Measurements from ENCODE around the gene LRRC72. TPM values are rescaled to one million over a fixed set of nuclear protein-coding genes. Genes with fewer than 3 reads are reported as not detected.

LRRC72 gene
- total RNA-seq, 1 experiment from 2014 or later = not detected

DNA sequence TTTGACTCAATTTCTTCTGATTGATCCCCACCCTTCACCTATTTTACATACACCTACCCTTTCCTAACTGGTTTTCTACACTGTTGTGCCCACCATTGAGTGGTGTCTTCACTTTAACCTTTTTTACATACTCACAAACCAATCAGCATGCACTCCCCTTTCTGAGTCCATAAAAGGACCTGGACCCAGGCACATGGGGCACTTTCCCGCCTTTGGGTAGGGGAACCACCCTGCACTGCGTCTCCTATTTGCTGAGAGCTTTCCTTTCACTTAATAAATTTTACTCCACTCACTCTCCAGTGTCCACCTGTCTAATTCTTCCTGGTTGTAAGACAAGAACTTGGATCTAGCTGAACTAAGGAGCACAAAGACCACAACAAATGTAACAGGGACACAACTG, 85.1 kb downstream of the LRRC72 start:
- no peaks in the 10 kb centered on the region for H3K4me1 ChIP-seq (ENCODE audit: control insufficient read depth, insufficient read depth, low read length)
- ChIA-PET POLR2A (no interaction called here), CTCF (no interaction called here)
- TF ChIP-seq SIN3A (IDR thresholded peaks at IDR 0.05; ENCODE audit: borderline replicate concordance, insufficient read depth, low read depth, low read length) = no peak
- TF ChIP-seq, protein P1, sequence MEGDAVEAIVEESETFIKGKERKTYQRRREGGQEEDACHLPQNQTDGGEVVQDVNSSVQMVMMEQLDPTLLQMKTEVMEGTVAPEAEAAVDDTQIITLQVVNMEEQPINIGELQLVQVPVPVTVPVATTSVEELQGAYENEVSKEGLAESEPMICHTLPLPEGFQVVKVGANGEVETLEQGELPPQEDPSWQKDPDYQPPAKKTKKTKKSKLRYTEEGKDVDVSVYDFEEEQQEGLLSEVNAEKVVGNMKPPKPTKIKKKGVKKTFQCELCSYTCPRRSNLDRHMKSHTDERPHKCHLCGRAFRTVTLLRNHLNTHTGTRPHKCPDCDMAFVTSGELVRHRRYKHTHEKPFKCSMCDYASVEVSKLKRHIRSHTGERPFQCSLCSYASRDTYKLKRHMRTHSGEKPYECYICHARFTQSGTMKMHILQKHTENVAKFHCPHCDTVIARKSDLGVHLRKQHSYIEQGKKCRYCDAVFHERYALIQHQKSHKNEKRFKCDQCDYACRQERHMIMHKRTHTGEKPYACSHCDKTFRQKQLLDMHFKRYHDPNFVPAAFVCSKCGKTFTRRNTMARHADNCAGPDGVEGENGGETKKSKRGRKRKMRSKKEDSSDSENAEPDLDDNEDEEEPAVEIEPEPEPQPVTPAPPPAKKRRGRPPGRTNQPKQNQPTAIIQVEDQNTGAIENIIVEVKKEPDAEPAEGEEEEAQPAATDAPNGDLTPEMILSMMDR (IDR thresholded peaks at IDR 0.05) = no peak
- TF ChIP-seq POLR2AphosphoS5 (IDR thresholded peaks at IDR 0.05; ENCODE audit: low read depth, low read length) = no peak
- TF ChIP-seq, protein P2, sequence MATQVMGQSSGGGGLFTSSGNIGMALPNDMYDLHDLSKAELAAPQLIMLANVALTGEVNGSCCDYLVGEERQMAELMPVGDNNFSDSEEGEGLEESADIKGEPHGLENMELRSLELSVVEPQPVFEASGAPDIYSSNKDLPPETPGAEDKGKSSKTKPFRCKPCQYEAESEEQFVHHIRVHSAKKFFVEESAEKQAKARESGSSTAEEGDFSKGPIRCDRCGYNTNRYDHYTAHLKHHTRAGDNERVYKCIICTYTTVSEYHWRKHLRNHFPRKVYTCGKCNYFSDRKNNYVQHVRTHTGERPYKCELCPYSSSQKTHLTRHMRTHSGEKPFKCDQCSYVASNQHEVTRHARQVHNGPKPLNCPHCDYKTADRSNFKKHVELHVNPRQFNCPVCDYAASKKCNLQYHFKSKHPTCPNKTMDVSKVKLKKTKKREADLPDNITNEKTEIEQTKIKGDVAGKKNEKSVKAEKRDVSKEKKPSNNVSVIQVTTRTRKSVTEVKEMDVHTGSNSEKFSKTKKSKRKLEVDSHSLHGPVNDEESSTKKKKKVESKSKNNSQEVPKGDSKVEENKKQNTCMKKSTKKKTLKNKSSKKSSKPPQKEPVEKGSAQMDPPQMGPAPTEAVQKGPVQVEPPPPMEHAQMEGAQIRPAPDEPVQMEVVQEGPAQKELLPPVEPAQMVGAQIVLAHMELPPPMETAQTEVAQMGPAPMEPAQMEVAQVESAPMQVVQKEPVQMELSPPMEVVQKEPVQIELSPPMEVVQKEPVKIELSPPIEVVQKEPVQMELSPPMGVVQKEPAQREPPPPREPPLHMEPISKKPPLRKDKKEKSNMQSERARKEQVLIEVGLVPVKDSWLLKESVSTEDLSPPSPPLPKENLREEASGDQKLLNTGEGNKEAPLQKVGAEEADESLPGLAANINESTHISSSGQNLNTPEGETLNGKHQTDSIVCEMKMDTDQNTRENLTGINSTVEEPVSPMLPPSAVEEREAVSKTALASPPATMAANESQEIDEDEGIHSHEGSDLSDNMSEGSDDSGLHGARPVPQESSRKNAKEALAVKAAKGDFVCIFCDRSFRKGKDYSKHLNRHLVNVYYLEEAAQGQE (IDR thresholded peaks at IDR 0.05; ENCODE audit: insufficient read depth in 1 of 2, low read depth in 2 of 2, low read length in 1 of 2) = no peak
- DNase-seq (ENCODE audit: low read depth, low spot score) (no peak), ATAC-seq (no peak)
- no peaks in the 10 kb centered on the region for H3K27me3 ChIP-seq (ENCODE audit: control insufficient read depth, insufficient read depth, low read length)
- intact Hi-C loops (cut with micrococcal nuclease; ENCODE audit: unreplicated experiment) (no loop called here), in situ Hi-C loops (cut with HindIII; ENCODE audit: low pct_unique_long_range_greater_than_20kb, low sequenced_read_pairs) (no loop called here)
- H3K9me3 ChIP-seq (ENCODE audit: control insufficient read depth, insufficient read depth, low read depth, low read length) = no peaks in the 10 kb centered on the region
- H3K27ac ChIP-seq (ENCODE audit: low read length) = no peak overlapping the region
- BruUV-seq (replicated peaks) = no TSS peak
- peaks cover 3% of the 10 kb centered on the region for H3K36me3 ChIP-seq (ENCODE audit: control insufficient read depth, insufficient read depth, low read length)
- no peak overlapping the region for H3K4me3 ChIP-seq (ENCODE audit: low read depth in 2 of 2, low read length in 2 of 2)

DNA sequence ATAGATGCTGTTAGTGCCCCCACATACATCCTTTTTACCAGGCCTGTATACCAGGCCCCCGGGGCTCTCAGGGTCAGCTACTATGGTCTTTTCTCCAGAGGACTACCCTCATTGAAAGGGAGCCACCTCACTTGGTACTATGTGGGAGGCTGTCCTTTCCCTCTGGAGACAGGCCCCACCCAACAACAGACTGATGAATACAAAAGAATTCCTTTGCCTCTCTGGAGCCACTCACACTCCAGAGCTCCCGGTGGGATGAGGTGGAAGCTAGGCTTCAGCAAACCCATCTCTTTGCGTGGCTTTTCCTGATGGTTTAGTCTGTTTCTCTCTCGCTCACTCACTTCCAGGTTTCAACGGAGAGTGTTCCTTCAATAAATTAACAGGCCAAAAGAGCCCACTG, 88.6 kb downstream of the LRRC72 start:
- Histone ChIP-seq H3K27me3 (ENCODE audit: control insufficient read depth, insufficient read depth, low read length) (no peaks in the 10 kb centered on the region), H3K9me3 (ENCODE audit: control insufficient read depth, insufficient read depth, low read depth, low read length) (no peaks in the 10 kb centered on the region), H3K4me1 (ENCODE audit: control insufficient read depth, insufficient read depth, low read length) (no peaks in the 10 kb centered on the region), H3K27ac (ENCODE audit: low read length) (no peak overlapping the region), H3K4me3 (ENCODE audit: low read depth in 2 of 2, low read length in 2 of 2) (no peak overlapping the region), H3K36me3 (ENCODE audit: control insufficient read depth, insufficient read depth, low read length) (peaks cover 3% of the 10 kb centered on the region; the same call in 1 of the 2 replicates)
- in situ Hi-C loops (cut with HindIII; ENCODE audit: low pct_unique_long_range_greater_than_20kb, low sequenced_read_pairs) (no loop called here), intact Hi-C loops (cut with micrococcal nuclease; ENCODE audit: unreplicated experiment) (no loop called here)
- ATAC-seq (no peak), DNase-seq (ENCODE audit: low read depth, low spot score) (no peak)
- CTCF ChIA-PET = no interaction called here
- TF ChIP-seq TCF7L2 (IDR thresholded peaks at IDR 0.05; ENCODE audit: low read depth, low read length) (no peak), SIN3A (IDR thresholded peaks at IDR 0.05; ENCODE audit: borderline replicate concordance, insufficient read depth, low read depth, low read length) (no peak), POLR2AphosphoS5 (IDR thresholded peaks at IDR 0.05; ENCODE audit: low read depth, low read length) (no peak)
- TF ChIP-seq, protein P1 (IDR thresholded peaks at IDR 0.05) = no peak
- TF ChIP-seq, protein P2 (IDR thresholded peaks at IDR 0.05; ENCODE audit: insufficient read depth in 1 of 2, low read depth in 2 of 2, low read length in 1 of 2) = no peak
- BruUV-seq (replicated peaks) = no TSS peak
- POLR2A ChIA-PET = no interaction called here
